Peyer's patch (tissue), 4 donors: ENCODE data around the gene RICTOR.

ENCODE experiments used
- POLR2A ChIP-seq, 2 donors: fragments of 450-650 bp; IDR thresholded peaks; one replicate each; pipeline ENCODE4 v1.5.1; 2017; ENCODE audit warnings: antibody characterized with exemption in 2 of 2, mild to moderate bottlenecking in 2 of 2, moderate library complexity in 2 of 2
- TF ChIP-seq, protein P1 (sequence below), 6 experiments: fragments of 450-650 bp in 4 of 6; fragments of 200-600 bp in 2 of 6; sonication (generic) in 1 of 6; IDR thresholded peaks; one replicate each; pipeline ENCODE4 v1.5.1; 2017 to 2019; ENCODE audit warnings: antibody characterized with exemption in 6 of 6, mild to moderate bottlenecking in 3 of 6, moderate library complexity in 1 of 6

DNA sequence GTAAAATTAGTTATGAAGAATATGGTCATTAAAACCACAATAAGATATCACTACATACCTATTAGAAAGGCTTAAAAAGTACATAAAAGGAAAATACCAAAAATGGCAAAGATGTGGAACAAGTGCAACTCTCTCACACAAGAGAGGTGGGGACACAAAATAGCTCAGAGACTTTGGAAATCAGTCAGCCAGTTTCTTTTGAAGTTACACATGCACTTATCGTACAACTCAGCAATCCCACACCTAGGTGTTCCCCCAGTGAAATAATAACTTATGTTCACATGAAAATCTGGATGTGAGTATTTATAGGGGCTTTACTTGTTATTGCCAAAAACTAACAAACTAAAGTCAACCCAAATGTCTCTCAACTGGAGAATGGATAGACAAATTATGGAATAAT lies 9.8 kb upstream of the RICTOR start:
- no peak for TF ChIP-seq POLR2A (IDR thresholded peaks at IDR 0.05)
- TF ChIP-seq, protein P1, sequence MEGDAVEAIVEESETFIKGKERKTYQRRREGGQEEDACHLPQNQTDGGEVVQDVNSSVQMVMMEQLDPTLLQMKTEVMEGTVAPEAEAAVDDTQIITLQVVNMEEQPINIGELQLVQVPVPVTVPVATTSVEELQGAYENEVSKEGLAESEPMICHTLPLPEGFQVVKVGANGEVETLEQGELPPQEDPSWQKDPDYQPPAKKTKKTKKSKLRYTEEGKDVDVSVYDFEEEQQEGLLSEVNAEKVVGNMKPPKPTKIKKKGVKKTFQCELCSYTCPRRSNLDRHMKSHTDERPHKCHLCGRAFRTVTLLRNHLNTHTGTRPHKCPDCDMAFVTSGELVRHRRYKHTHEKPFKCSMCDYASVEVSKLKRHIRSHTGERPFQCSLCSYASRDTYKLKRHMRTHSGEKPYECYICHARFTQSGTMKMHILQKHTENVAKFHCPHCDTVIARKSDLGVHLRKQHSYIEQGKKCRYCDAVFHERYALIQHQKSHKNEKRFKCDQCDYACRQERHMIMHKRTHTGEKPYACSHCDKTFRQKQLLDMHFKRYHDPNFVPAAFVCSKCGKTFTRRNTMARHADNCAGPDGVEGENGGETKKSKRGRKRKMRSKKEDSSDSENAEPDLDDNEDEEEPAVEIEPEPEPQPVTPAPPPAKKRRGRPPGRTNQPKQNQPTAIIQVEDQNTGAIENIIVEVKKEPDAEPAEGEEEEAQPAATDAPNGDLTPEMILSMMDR (IDR thresholded peaks at IDR 0.05), result no peak
